Erythroblast (primary cell): ENCODE results near the gene PRDM2.

Experiments
- GATA1 ChIP-seq: IDR thresholded peaks from 2 replicates; pipeline ENCODE4 v1.6.1; 2011; ENCODE audit warnings: low read depth, mild to moderate bottlenecking, control low read depth, low read length, moderate library complexity
- POLR2A ChIP-seq: IDR thresholded peaks from 2 replicates; pipeline ENCODE4 v1.6.1; 2011; ENCODE audit warnings: mild to moderate bottlenecking, low read length

DNA sequence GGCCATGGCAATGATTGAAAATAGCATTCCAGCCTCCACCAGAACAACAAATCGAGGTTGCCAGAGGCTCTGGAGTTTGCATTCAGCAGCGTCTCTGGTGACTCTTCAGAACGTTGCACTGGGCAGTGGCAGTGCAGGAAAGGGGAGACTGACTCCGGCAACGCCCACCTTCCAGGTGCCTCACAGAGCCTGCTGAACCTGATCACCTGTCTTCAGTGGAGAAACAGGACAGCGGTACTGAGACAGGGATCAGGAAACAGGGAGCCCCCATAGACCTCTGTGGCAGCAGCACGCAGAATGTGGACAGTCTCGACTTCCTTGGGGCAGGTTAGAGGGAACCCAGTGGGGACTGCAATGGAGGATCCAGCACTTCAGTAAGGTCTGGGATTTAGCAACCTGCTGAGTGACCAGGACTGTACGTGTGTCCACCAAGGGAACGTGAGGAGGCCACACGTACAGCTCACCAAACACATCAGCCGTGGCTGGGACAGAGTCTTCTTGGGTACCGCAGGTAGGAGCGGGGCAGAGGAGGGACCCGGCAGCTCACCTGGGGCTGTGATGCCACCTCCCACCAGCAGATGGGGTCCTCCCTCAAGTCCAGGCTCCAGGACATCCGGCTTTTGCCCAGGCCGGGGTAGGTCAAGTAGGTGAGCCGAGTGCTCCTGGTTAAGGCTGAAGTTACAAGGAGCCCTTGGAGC, 128.6 kb downstream of the PRDM2 start:
- TF ChIP-seq POLR2A (no peak), GATA1 (no peak)
